Bronchial smooth muscle cell (primary cell): ENCODE measurements around the gene REX1BD. TPM values are rescaled to one million over a fixed set of nuclear protein-coding genes. Genes with fewer than 3 reads are reported as not detected.

Source experiments
- total RNA-seq: library from RNA; depleted of rRNA; stranded (reverse); fragments of >200 nt; gene quantifications from 2 replicates; pipeline ENCODE4 v1.2.1, GENCODE V29; 2014

The REX1BD gene
- total RNA-seq, result 57.2 and 69.6 TPM in 2 replicates

GRCh38 chr19:18588611-18589379 lies at the start of gene REX1BD:
Gene REX1BD, plus strand, starts transcription at chr19:18588798. Its CDS starts 4 bp downstream, at chr19:18588802.

GRCh38 chr19:18542941-18543813 lies 45.4 kb upstream of the REX1BD start, which contains the start of gene FKBP8:
Gene FKBP8, minus strand, starts transcription at chr19:18543573. Its CDS starts 1,603 bp downstream, at chr19:18541970.

GRCh38 chr19:18557411-18558201 lies 31.0 kb upstream of the REX1BD start, which contains the start of gene KXD1:
Gene KXD1, plus strand, starts transcription at chr19:18557870. Its CDS starts 4,187 bp downstream, at chr19:18562057.

GRCh38 chr19:18571564-18572344 lies 16.8 kb upstream of the REX1BD start, which contains the start of gene UBA52:
Gene UBA52, plus strand, starts transcription at chr19:18571857. Its CDS starts 1,444 bp downstream, at chr19:18573301.

GRCh38 chr19:18606281-18607225 lies 18.0 kb downstream of the REX1BD start, which contains the start of gene CRLF1:
Gene CRLF1, minus strand, starts transcription at chr19:18606799. Its CDS starts 143 bp downstream, at chr19:18606656.

GRCh38 chr19:18612772-18613588 lies 24.4 kb downstream of the REX1BD start, which contains the start of gene TMEM59L:
Gene TMEM59L, plus strand, starts transcription at chr19:18612870. Its CDS starts 89 bp downstream, at chr19:18612959.

GRCh38 chr19:18636969-18637629 lies 48.5 kb downstream of the REX1BD start, which contains the start of gene KLHL26:
Gene KLHL26, plus strand, starts transcription at chr19:18637028. Its CDS starts 27 bp downstream, at chr19:18637055.

Other genes starting within 250 kb of the REX1BD start
- 42.6 and 66.2 TPM in 2 replicates for gene PGPEP1, start 248.2 kb upstream of the REX1BD start, total RNA-seq
- 33.8 and 41.9 TPM in 2 replicates for gene GDF15, start 202.6 kb upstream of the REX1BD start, total RNA-seq
- 0.16 and 0.34 TPM in 2 replicates for gene LRRC25, start 191.2 kb upstream of the REX1BD start, total RNA-seq
- gene SSBP4, start 169.4 kb upstream of the REX1BD start, total RNA-seq, result 31.8 and 40.5 TPM in 2 replicates
- gene ISYNA1, start 150.7 kb upstream of the REX1BD start, total RNA-seq, result 13.8 and 18.4 TPM in 2 replicates
- 13.1 and 13.7 TPM in 2 replicates for gene ELL, start 66.7 kb upstream of the REX1BD start, total RNA-seq
- 278 and 286 TPM in 2 replicates for gene FKBP8, start 45.2 kb upstream of the REX1BD start, total RNA-seq
- 46.8 and 48.9 TPM in 2 replicates for gene KXD1, start 30.9 kb upstream of the REX1BD start, total RNA-seq
- 878 and 1,590 TPM in 2 replicates for gene UBA52, start 16.9 kb upstream of the REX1BD start, total RNA-seq
- gene CRLF1, start 18.0 kb downstream of the REX1BD start, total RNA-seq, result 92.0 and 110 TPM in 2 replicates
- 2.2 and 5.0 TPM in 2 replicates for gene TMEM59L, start 24.1 kb downstream of the REX1BD start, total RNA-seq
- gene KLHL26, start 48.2 kb downstream of the REX1BD start, total RNA-seq, result 5.5 and 12.2 TPM in 2 replicates
- 2.1 and 2.5 TPM in 2 replicates for gene CRTC1, start 94.9 kb downstream of the REX1BD start, total RNA-seq
- gene COMP, start 202.5 kb downstream of the REX1BD start, total RNA-seq, result 1.3 and 1.5 TPM in 2 replicates
- gene UPF1, start 243.2 kb downstream of the REX1BD start, total RNA-seq, result 57.7 and 78.9 TPM in 2 replicates